SU-DHL-6 (cell line): ENCODE results near the gene CTH.

Experiments used
- CTCF ChIP-seq: fragments of 200-600 bp; sonication (generic); IDR thresholded peaks from one replicate; pipeline ENCODE4 v1.5.1; 2017; ENCODE audit warnings: antibody characterized with exemption, mild to moderate bottlenecking, low read length, moderate library complexity; ENCODE audit not compliant: insufficient read depth, poor library complexity, severe bottlenecking
- EZH2phosphoT487 ChIP-seq: fragments of 200-600 bp; sonication (generic), shearing (Covaris generic); conservative IDR thresholded peaks from 2 replicates; pipeline ENCODE4 v1.6.1; 2018; ENCODE audit warnings: mild to moderate bottlenecking, antibody characterized with exemption, low read length, moderate library complexity, mixed read lengths

DNA sequence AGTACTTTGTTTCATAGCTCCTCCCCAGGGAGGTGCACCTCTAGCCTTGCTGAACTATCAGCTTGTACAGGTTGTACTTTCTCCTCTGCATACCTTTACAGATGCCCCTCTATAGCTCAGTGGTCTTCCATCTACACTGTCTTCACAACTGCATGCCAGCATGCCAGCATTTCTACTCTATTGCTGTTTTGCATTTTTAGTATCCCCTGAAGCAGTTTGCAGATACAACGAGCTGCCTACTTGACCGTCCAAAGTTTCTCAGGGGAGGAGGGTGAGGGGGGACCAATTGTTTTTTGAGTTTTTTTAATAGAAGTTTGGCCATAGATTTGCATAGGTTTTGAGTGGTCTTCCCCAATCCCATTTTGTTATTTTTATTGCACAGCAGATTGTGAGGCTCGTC is 27.6 kb upstream of the CTH start:
- TF ChIP-seq EZH2phosphoT487 (no peak), CTCF (no peak)
